MCF 10A (cell line): ENCODE data around the gene NPHS1. TPM values are rescaled to one million over a fixed set of nuclear protein-coding genes. Genes with fewer than 3 reads are reported as not detected.

Experiments used
- BruUV-seq: library from RNA; stranded (reverse); fragments of 400-500 nt; replicated peaks from 2 replicates; lab custom pipeline; 2021; lab: Mats Ljungman, UMichigan
- CTCF ChIA-PET: fragments of 300-600 bp; sonication (Branson Sonifier 250); formaldehyde crosslinking; extraction: SDS; loops from one replicate; lab custom pipeline; 2021; ENCODE audit warnings: antibody characterized with exemption, inconsistent platforms; lab: Yijun Ruan, JAX
- POLR2A ChIA-PET: fragments of 300-600, 350-650 bp; sonication (Branson Sonifier 250); formaldehyde crosslinking; extraction: SDS; loops from one replicate; lab custom pipeline; 2020; ENCODE audit warnings: antibody characterized with exemption, inconsistent platforms; lab: Yijun Ruan, JAX
- DNase-seq: peaks from one replicate; pipeline ENCODE4 v3.0.0-alpha.2; 2018; ENCODE audit not compliant: unreplicated experiment
- H3K27ac Mint-ChIP-seq: one replicate; pipeline ENCODE4 v1.8.0; 2022; ENCODE audit warnings: mild to moderate bottlenecking, low read depth, mixed read lengths; ENCODE audit not compliant: unreplicated experiment
- H3K27me3 Mint-ChIP-seq: one replicate; pipeline ENCODE4 v1.8.0; 2022; ENCODE audit warnings: mixed read lengths; ENCODE audit not compliant: insufficient read depth, unreplicated experiment
- H3K36me3 Mint-ChIP-seq: one replicate; pipeline ENCODE4 v1.8.0; 2022; ENCODE audit warnings: mild to moderate bottlenecking, moderate library complexity, mixed read lengths; ENCODE audit not compliant: insufficient read depth, unreplicated experiment
- H3K4me1 Mint-ChIP-seq: one replicate; pipeline ENCODE4 v1.8.0; 2022; ENCODE audit warnings: mixed read lengths; ENCODE audit not compliant: insufficient read depth, unreplicated experiment
- H3K4me3 Mint-ChIP-seq: one replicate; pipeline ENCODE4 v1.8.0; 2022; ENCODE audit warnings: mild to moderate bottlenecking, moderate library complexity, mixed read lengths; ENCODE audit not compliant: unreplicated experiment
- H3K9me3 Mint-ChIP-seq: one replicate; pipeline ENCODE4 v1.8.0; 2022; ENCODE audit warnings: mixed read lengths; ENCODE audit not compliant: unreplicated experiment
- intact Hi-C: fragments of 100-400 bp; cut with micrococcal nuclease; formaldehyde crosslinking; loops from 2 replicates; pipeline ENCODE4 v1.14.1; 2022
- total RNA-seq: library from RNA; stranded (reverse); gene quantifications from 2 replicates; pipeline ENCODE4 v1.2.3, GENCODE V29; 2022
- TF ChIP-seq, protein P1 (sequence below): fragments of 200-600 bp; IDR thresholded peaks from one replicate; pipeline ENCODE4 v1.8.0; 2022; ENCODE audit warnings: antibody characterized with exemption, mild to moderate bottlenecking; ENCODE audit not compliant: unreplicated experiment

Gene NPHS1
- total RNA-seq, 1 experiment from 2014 or later = not detected

DNA sequence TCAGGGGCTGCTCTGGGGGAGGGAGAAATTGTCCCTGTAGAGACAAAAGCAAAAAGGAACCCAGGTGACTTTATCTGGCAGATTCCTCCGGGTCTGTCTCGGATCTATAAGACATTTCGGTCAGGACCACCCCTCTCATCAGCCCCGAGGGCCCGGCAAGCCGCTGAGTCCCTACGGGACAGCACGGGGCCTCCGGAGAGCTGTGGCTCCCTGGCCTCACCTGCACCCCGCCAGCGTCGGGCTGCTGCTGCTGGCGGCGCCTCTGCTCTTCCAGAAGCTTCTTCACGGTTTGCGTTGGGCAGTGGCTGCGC lies 46.1 kb upstream of the NPHS1 start:
- ChIA-PET POLR2A (interaction anchor here (0.6 to 1.3 kb wide), 5 partner anchors 11 to 150 kb away, joined by 3 to 5 read pairs (median 3); partner anchors contain the start of gene LIN37), CTCF (interaction anchor here (0.7 to 2.1 kb wide), 3 partner anchors 15 to 33 kb away, joined by 3 to 15 read pairs (median 3); no protein-coding TSS in a partner anchor)
- intact Hi-C loops = no loop called here
- H3K4me1 Mint-ChIP-seq = peaks cover 13% of the 10 kb centered on the region
- peak overlapping the region; percentile 90 for H3K4me3 Mint-ChIP-seq
- TF ChIP-seq, protein P1, sequence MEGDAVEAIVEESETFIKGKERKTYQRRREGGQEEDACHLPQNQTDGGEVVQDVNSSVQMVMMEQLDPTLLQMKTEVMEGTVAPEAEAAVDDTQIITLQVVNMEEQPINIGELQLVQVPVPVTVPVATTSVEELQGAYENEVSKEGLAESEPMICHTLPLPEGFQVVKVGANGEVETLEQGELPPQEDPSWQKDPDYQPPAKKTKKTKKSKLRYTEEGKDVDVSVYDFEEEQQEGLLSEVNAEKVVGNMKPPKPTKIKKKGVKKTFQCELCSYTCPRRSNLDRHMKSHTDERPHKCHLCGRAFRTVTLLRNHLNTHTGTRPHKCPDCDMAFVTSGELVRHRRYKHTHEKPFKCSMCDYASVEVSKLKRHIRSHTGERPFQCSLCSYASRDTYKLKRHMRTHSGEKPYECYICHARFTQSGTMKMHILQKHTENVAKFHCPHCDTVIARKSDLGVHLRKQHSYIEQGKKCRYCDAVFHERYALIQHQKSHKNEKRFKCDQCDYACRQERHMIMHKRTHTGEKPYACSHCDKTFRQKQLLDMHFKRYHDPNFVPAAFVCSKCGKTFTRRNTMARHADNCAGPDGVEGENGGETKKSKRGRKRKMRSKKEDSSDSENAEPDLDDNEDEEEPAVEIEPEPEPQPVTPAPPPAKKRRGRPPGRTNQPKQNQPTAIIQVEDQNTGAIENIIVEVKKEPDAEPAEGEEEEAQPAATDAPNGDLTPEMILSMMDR = no peak
- no peaks in the 10 kb centered on the region for H3K27me3 Mint-ChIP-seq
- no TSS peak for BruUV-seq
- peak overlapping the region; percentile 90 for H3K27ac Mint-ChIP-seq
- DNase-seq = no peak
- H3K9me3 Mint-ChIP-seq = no peaks in the 10 kb centered on the region
- peaks cover 27% of the 10 kb centered on the region for H3K36me3 Mint-ChIP-seq

DNA sequence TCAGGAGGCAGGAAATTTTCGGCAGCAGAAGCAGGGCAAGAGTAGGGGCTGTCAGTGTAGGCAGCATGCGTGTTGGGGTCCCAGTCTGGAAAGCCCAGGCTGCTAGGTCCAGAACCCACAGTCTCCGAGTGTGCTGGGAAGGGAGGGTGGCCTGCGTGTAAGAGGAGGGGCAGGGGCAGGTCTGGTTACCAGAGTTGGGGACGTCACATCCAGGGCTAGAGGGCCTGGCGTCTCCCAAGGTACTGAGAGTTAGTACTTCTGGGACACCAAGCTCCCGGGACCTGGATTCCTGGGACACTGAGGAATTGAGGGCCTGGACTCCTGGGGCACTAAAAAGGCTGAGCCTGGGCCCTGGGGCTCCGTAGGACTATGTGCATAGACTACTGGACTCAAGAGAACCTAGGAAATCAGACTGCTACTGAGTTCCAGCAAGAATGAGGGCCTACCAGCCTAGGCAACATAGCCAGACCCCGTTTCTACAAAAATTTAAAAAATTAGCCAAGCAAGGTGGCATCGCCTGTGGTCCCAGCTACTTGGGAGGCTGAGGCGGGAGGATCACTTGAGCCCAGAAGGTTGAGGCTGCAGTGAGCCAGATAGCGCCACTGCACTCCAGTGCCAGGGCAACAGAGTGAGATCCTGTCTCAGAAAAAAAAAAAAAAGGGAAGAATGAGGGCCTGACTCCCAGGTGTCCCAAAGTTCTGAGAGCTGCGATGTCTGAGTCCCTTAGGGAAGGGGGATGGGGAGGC lies 45.6 kb upstream of the NPHS1 start:
- DNase-seq = no peak
- TF ChIP-seq, protein P1 = no peak
- Mint-ChIP-seq H3K9me3 (no peaks in the 10 kb centered on the region), H3K4me3 (peak overlapping the region; percentile 90), H3K36me3 (peaks cover 31% of the 10 kb centered on the region), H3K27me3 (no peaks in the 10 kb centered on the region), H3K4me1 (peaks cover 8% of the 10 kb centered on the region), H3K27ac (peak overlapping the region; percentile 90)
- BruUV-seq = no TSS peak
- CTCF ChIA-PET = interaction anchor here (0.7 to 2.1 kb wide), 4 partner anchors 15 to 33 kb away, joined by 3 to 15 read pairs (median 3); no protein-coding TSS in a partner anchor
- POLR2A ChIA-PET = interaction anchor here (0.6 to 1.3 kb wide), 5 partner anchors 10 to 150 kb away, joined by 3 to 5 read pairs (median 3); partner anchors contain the start of gene LIN37
- intact Hi-C loops = no loop called here

DNA sequence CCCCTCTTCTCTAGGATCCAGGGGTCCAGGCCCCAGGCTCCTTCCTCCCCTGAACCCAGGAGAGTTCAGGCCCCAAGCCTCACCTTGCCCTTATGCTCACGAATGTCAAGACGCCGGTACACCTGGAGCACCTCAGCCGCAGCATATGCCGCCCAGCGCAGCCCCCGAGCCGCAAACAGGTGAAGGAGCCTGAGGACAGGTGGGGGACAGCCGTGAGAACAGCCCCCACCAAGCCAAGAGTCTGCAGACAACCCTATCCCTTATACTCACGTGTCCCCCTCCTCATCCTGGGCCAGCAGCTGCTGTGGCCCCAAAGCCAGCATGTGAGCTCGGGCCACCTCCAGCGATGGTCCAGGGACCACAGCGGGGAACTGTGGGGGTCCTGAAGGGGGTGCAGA lies 44.3 kb upstream of the NPHS1 start:
- peaks cover 40% of the 10 kb centered on the region for H3K36me3 Mint-ChIP-seq
- H3K27me3 Mint-ChIP-seq = no peaks in the 10 kb centered on the region
- POLR2A ChIA-PET = interaction anchor here (0.6 kb wide), 1 partner anchor 339 kb away, joined by 3 read pairs; no protein-coding TSS in a partner anchor
- H3K27ac Mint-ChIP-seq = no peak overlapping the region
- DNase-seq = no peak
- TF ChIP-seq, protein P1 = no peak
- CTCF ChIA-PET = interaction anchor here (1.1 to 2.3 kb wide), 2 partner anchors 14 to 16 kb away, joined by 3 to 10 read pairs; no protein-coding TSS in a partner anchor
- intact Hi-C loops = no loop called here
- BruUV-seq = no TSS peak
- H3K4me1 Mint-ChIP-seq = no peaks in the 10 kb centered on the region
- H3K4me3 Mint-ChIP-seq = no peak overlapping the region
- H3K9me3 Mint-ChIP-seq = no peaks in the 10 kb centered on the region

DNA sequence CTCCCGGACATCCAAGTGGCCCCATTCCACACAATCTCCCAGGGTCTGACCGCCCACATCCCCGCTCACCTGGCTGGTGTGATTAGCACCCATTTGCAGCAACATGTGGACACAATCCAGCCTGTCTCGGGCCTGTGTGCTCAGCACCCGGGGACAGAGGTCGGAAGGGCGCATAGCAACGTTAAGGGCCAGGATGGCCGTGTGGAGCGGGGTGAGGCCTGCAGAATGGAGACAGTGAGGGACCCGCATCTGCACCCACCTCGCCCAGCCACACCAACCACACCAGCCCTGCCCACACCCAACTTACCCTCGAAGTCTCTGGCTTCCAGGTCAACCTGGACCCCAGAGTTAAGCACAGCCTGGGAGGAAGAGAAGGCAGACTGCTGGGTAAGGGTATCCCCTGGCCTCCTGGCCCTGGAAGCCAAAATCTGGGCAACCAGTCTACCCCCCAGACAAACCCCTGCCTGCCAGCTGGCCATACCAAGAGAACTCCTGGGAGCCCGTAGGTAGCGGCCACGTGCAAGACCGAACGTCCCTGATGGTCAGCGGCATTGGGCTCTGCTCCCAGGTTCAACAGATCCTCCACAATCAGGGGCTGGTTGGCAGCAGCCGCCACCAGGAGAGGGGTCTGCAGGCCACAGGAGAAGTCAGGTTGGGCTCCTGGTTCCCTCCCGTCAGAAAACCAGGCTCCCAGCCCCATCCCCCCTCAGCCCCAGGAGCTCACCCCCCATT lies 43.8 kb upstream of the NPHS1 start:
- CTCF ChIA-PET = interaction anchor here (2.3 kb wide), 1 partner anchor 13 kb away, joined by 10 read pairs; no protein-coding TSS in a partner anchor
- POLR2A ChIA-PET = interaction anchor here (0.6 kb wide), 1 partner anchor 340 kb away, joined by 3 read pairs; no protein-coding TSS in a partner anchor
- Mint-ChIP-seq H3K36me3 (peaks cover 42% of the 10 kb centered on the region), H3K27ac (no peak overlapping the region), H3K4me1 (no peaks in the 10 kb centered on the region), H3K9me3 (no peaks in the 10 kb centered on the region), H3K27me3 (no peaks in the 10 kb centered on the region), H3K4me3 (no peak overlapping the region)
- TF ChIP-seq, protein P1 = no peak
- BruUV-seq = no TSS peak
- intact Hi-C loops = no loop called here
- no peak for DNase-seq
